ENCODE data around the gene ZC3H7B.

DNA sequence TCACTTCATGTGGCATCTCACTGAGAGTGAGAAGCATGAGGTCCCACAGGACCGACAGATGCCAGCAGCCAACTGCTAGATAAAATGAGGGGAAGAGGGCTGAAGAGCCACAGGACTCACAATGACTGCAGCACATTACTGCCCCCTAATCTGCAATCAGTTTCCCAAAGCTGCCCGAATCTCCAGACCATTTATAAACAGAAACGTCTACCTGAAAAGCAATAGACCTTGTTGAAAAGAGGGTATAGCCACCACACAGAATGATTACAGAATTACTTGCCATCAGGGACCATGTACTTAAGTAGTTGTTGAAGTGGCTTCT lies 68.1 kb downstream of the ZC3H7B start:
- TF ChIP-seq POLR2AphosphoS5 (IDR thresholded peaks at IDR 0.05; ENCODE audit: low read depth, low read length) (no peak), FOXP2 (optimal IDR thresholded peaks at IDR 0.05; ENCODE audit: borderline replicate concordance, extremely low read depth, extremely low read length, insufficient read depth) (no peak)
- TF ChIP-seq, protein P1, sequence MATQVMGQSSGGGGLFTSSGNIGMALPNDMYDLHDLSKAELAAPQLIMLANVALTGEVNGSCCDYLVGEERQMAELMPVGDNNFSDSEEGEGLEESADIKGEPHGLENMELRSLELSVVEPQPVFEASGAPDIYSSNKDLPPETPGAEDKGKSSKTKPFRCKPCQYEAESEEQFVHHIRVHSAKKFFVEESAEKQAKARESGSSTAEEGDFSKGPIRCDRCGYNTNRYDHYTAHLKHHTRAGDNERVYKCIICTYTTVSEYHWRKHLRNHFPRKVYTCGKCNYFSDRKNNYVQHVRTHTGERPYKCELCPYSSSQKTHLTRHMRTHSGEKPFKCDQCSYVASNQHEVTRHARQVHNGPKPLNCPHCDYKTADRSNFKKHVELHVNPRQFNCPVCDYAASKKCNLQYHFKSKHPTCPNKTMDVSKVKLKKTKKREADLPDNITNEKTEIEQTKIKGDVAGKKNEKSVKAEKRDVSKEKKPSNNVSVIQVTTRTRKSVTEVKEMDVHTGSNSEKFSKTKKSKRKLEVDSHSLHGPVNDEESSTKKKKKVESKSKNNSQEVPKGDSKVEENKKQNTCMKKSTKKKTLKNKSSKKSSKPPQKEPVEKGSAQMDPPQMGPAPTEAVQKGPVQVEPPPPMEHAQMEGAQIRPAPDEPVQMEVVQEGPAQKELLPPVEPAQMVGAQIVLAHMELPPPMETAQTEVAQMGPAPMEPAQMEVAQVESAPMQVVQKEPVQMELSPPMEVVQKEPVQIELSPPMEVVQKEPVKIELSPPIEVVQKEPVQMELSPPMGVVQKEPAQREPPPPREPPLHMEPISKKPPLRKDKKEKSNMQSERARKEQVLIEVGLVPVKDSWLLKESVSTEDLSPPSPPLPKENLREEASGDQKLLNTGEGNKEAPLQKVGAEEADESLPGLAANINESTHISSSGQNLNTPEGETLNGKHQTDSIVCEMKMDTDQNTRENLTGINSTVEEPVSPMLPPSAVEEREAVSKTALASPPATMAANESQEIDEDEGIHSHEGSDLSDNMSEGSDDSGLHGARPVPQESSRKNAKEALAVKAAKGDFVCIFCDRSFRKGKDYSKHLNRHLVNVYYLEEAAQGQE (IDR thresholded peaks at IDR 0.05; ENCODE audit: insufficient read depth in 1 of 2, low read depth in 2 of 2, low read length in 2 of 2), result no peak

Measured in PFSK-1 (cell line).